ENCODE measurements around the gene HEXD.
A peak's percentile ranks its signal among the peaks of the same experiment; 100 is the strongest.
"Not testable (repeated sequence)": the region's sequence is repeated elsewhere in the genome, so short reads cannot be mapped to it uniquely, and the experiment has no call there.

Gene HEXD

GRCh38 chr17:82418001-82418986, at the start of gene HEXD, which contains the start of gene OGFOD3:
TSS of gene HEXD (plus strand) at chr17:82418347. CDS start at chr17:82419800, 1,453 bp downstream.
TSS of gene OGFOD3 (minus strand) at chr17:82418586. CDS start at chr17:82418485, 101 bp downstream.
- peak; percentile 73 for DNase-seq

GRCh38 chr17:82369211-82369610, 48.9 kb upstream of the HEXD start:
- no peak for DNase-seq

- no peak for DNase-seq
Observed at GRCh38 chr17:82370471-82371332, 47.4 kb upstream of the HEXD start.

GRCh38 chr17:82371333-82372248, 46.6 kb upstream of the HEXD start, which contains the start of gene UTS2R:
TSS of gene UTS2R (plus strand) at chr17:82371765. CDS start at chr17:82374325, 2,560 bp downstream.
- no peak for DNase-seq

GRCh38 chr17:82372249-82373071, 45.7 kb upstream of the HEXD start:
- no peak for DNase-seq

- not testable (repeated sequence) for DNase-seq
Observed at GRCh38 chr17:82373072-82373452, 45.1 kb upstream of the HEXD start.

GRCh38 chr17:82373731-82374625, 44.2 kb upstream of the HEXD start:
- DNase-seq = no peak

- peak; percentile 7 for DNase-seq
Observed at GRCh38 chr17:82374626-82375331, 43.4 kb upstream of the HEXD start.

- DNase-seq = no peak
Observed at GRCh38 chr17:82375359-82376041, 42.6 kb upstream of the HEXD start.

- DNase-seq = no peak
Observed at GRCh38 chr17:82376042-82376730, 42.0 kb upstream of the HEXD start.

- DNase-seq = not testable (repeated sequence)
Observed at GRCh38 chr17:82377294-82377693, 40.9 kb upstream of the HEXD start.

GRCh38 chr17:82377924-82378740, 40.0 kb upstream of the HEXD start:
- no peak for DNase-seq

GRCh38 chr17:82378741-82379021, 39.5 kb upstream of the HEXD start:
- DNase-seq = no peak

GRCh38 chr17:82380860-82381702, 37.1 kb upstream of the HEXD start:
- no peak for DNase-seq

- DNase-seq = not testable (repeated sequence)
Observed at GRCh38 chr17:82381703-82382009, 36.5 kb upstream of the HEXD start.

- DNase-seq = not testable (repeated sequence)
Observed at GRCh38 chr17:82382220-82382932, 35.8 kb upstream of the HEXD start.
